Effector memory CD8-positive, alpha-beta T cell (primary cell): ENCODE measurements around the gene FAM53A.
"Not testable (repeated sequence)": the region's sequence is repeated elsewhere in the genome, so short reads cannot be mapped to it uniquely, and the experiment has no call there.

Experiments
- ATAC-seq: fragments of 150-1000 bp; cut with Tn5 transposase; replicated peaks from 2 replicates; pipeline ENCODE4 v1.10.0; 2021; ENCODE audit warnings: mild to moderate bottlenecking, moderate library complexity
- DNase-seq, 3 experiments: peaks; one replicate each; pipeline ENCODE4 v3.0.0; 2021
- H3K27ac Mint-ChIP-seq, 2 donors: one replicate each; pipeline ENCODE4 v1.8.0; 2022; ENCODE audit warnings: mild to moderate bottlenecking in 2 of 2, mixed read lengths in 2 of 2, moderate library complexity in 2 of 2
- H3K27me3 Mint-ChIP-seq, 2 donors: one replicate each; pipeline ENCODE4 v1.8.0; 2022; ENCODE audit warnings: mixed read lengths in 2 of 2
- H3K36me3 Mint-ChIP-seq: one replicate; pipeline ENCODE4 v1.8.0; 2022; ENCODE audit warnings: mild to moderate bottlenecking, moderate library complexity, mixed read lengths; ENCODE audit not compliant: insufficient read depth
- H3K4me1 Mint-ChIP-seq, 2 donors: one replicate each; pipeline ENCODE4 v1.8.0; 2022; ENCODE audit warnings: low read depth in 2 of 2, mixed read lengths in 2 of 2
- H3K4me3 Mint-ChIP-seq, 2 donors: one replicate each; pipeline ENCODE4 v1.8.0; 2022; ENCODE audit warnings: mild to moderate bottlenecking in 2 of 2, mixed read lengths in 2 of 2, moderate library complexity in 2 of 2
- H3K9me3 Mint-ChIP-seq, 2 donors: one replicate each; pipeline ENCODE4 v1.8.0; 2022; ENCODE audit warnings: mixed read lengths in 2 of 2

FAM53A gene

DNA sequence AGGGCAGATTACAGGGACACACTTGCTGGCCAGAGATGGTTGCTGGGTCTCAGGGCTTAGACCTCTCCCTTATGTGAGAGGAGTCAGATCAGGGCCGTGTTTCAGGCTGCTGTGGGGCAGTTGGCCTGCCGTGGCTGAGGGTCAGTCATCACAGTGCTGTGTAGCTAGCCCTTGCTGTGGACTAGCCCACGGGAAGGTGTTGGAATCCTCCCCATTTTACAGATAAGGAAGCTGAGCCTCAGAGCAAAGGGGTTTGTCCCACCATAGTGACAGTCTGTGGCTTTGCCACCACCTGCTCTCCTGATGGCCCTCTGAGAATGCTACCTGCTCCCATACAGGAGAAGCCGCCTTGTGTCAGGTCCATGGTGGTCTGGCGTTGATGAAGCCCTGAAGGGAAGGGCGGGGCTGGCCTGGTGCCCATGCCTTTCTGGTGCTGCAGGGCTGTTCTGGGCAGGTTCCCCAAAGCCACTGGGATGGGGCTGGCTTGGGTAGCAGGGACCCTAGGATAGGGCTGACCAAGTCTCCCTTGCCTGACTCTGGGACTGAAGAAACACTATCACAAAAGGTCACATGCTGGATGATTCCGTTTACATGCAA is 2.4 kb upstream of the FAM53A start:
- peak overlapping the region in 1 of 2 donors; percentile 13 for H3K4me3 Mint-ChIP-seq
- no peak for DNase-seq

DNA sequence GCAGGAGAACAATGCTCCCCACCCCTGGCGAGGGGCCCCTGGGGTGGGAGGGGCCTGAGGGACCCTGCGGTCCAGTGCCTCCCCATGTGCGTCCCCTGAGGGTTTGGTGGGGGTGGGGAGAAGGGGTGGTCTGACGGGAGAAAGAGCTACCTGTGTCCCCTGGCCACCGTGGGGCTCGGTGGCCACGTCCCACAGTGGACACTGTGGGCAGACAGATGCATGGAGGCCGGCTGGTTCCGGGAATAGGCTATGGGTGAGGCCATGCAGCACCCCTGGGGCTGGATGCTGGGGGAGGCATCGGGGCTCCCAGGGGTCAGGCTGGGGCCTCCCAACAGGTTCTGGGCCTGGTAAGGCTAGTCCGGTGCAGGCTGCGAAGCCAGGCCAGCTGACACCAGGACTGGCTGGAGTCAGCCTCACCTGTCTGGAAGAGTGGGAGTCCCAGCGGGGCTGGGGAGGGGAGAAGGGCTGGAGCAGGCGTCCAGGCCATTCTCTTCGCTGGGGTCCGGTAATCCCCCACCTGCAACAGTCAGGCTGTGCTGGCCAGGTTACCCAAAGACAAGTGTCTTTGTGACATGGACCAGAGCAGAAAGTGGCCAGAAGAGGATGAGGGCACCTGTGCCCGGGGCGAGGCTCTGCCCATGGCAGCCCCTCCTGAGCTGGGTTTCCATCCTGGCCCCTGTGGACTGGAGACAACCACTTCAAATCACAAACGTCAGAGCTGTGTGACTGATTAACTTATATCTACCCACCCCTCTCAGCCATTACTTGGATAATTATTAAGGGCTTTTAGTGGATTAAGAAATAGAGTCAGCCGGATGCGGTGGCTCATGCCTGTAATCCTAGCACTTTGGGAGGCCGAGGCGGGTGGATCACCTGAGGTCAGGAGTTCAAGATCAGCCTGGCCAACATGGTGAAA is 1.4 kb upstream of the FAM53A start:
- DNase-seq (no peak), ATAC-seq (no peak)
- Mint-ChIP-seq H3K27ac (no peak overlapping the region), H3K9me3 (no peaks in the 10 kb centered on the region), H3K27me3 (no peaks in the 10 kb centered on the region), H3K36me3 (peaks cover 6% of the 10 kb centered on the region), H3K4me3 (no peak overlapping the region), H3K4me1 (peaks cover 5 to 7% of the 10 kb centered on the region in 2 donors)

More for the DNA sequence above, 2.4 kb upstream of the FAM53A start:
- H3K9me3 Mint-ChIP-seq = no peaks in the 10 kb centered on the region
- H3K27me3 Mint-ChIP-seq = no peaks in the 10 kb centered on the region
- H3K27ac Mint-ChIP-seq = no peak overlapping the region
- ATAC-seq = no peak
- peaks cover 5 to 7% of the 10 kb centered on the region in 2 donors for H3K4me1 Mint-ChIP-seq
- H3K36me3 Mint-ChIP-seq = peaks cover 16% of the 10 kb centered on the region

DNA sequence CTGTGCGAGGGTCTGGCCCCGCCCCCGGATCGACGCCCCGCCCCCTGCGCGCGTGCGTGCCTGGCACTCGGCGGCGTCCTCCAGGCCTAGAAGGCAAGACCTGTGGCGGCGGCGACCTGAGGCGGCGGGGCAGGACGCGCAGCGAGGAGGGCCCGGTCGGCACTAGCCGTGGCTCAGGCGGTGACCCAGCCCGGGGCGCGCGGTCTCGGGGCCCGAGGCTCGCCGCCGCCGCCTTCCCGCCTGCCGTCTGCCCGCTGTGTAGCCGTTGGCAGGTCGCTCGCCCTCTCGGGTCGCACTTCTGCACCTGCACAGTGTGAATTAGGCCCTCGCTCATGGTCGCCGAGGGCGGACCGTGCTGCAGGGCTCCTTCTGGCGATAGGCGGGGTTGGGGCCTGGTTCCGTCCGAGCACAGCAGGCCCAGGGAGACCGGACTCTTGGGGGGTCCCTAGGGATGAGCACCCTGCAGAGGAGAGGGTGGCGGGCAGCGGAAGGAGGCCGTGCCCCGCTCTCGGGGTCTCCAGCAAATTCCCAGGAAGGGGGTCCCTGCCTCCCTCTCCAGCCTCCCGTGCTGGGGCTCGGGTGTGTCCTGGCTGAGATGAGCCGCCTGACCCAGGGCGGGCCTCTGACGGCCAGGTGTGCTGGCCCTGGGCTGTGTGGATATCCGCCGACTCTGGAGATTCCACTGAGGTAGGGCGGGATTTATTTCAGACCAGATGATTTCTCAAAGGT is 557 bp upstream of the FAM53A start:
- H3K9me3 Mint-ChIP-seq = no peaks in the 10 kb centered on the region
- peaks cover 5 to 7% of the 10 kb centered on the region in 2 donors for H3K4me1 Mint-ChIP-seq
- H3K27me3 Mint-ChIP-seq = no peaks in the 10 kb centered on the region
- no peak overlapping the region for H3K27ac Mint-ChIP-seq
- peak in 2 of 3 experiments; percentile 91 to 92 for DNase-seq
- peaks cover 3% of the 10 kb centered on the region for H3K36me3 Mint-ChIP-seq
- H3K4me3 Mint-ChIP-seq = peak overlapping the region; percentile 6 to 27
- ATAC-seq = no peak

DNA sequence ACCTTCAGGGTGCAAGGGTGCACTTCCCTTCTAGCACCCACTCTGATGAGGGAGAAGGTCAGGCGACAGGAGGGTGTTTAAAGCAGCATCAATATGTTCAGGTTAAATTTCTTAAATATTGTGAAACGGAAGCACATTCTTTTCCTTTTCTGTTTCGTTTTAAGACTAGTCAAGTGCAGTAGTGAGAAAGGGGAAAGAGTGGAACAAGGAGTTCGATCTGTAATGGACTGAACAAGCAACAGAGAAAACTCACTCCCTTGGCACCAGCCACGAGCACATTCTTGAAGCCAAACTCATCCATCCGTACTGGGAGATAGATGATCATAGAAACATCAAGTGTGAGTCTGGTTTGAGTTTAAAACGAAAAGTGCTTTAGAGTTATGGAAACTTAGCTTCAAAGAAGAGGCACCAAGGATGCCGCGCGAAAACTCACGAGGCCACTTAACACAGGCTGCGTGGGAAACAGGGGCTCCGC is 815 bp downstream of the FAM53A start:
- H3K4me3 Mint-ChIP-seq = peak overlapping the region; percentile 80 to 85
- H3K27ac Mint-ChIP-seq = peak overlapping the region; percentile 75 to 84
- no peak for ATAC-seq

DNA sequence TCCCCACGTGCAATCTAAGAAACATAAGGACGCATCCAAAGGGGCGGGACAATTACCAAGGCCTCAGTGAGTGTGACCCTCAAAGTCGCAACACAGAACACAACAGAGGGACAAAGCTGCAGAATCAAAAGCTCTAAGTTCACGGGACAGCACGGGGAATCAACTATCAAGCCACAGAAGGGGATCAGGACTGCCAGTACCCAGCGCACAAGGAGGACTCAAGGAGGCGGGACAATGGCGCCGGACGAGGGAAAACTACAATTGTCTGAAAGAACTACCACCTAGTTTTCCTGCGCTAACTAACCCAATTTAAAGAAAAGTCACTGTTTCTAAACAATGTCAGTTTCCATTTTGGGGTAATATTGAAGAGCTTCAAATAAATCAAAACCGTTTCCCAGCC is 1.3 kb downstream of the FAM53A start:
- Mint-ChIP-seq H3K4me3 (peak overlapping the region; percentile 80 to 85), H3K4me1 (peaks cover 5 to 7% of the 10 kb centered on the region in 2 donors), H3K27me3 (no peaks in the 10 kb centered on the region), H3K27ac (peak overlapping the region; percentile 75 to 84), H3K9me3 (no peaks in the 10 kb centered on the region), H3K36me3 (peaks cover 3% of the 10 kb centered on the region)
- ATAC-seq (no peak), DNase-seq (no peak)

More for the DNA sequence above, 815 bp downstream of the FAM53A start:
- DNase-seq = no peak
- H3K9me3 Mint-ChIP-seq = no peaks in the 10 kb centered on the region
- peaks cover 5 to 7% of the 10 kb centered on the region in 2 donors for H3K4me1 Mint-ChIP-seq
- peaks cover 3% of the 10 kb centered on the region for H3K36me3 Mint-ChIP-seq
- H3K27me3 Mint-ChIP-seq = no peaks in the 10 kb centered on the region

DNA sequence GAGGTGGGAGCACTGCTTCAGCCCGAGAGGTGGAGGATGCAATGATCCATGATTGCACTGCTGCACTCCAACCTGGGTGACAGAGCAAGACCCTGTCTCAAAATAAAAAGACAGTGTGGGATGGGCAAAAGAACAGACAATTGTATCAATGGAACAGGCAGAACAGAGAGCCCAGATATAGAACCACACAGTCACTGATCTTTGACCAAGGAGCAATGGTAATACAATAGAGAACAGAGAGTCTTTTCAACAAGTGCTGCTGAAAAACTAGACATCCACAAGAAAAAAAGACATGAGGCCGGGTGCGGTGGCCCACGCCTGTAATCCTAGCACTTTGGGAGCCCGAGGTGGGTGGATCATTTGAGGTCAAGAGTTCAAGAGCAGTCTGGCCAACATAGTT is 5.9 kb downstream of the FAM53A start:
- H3K4me3 Mint-ChIP-seq = no peak overlapping the region
- H3K36me3 Mint-ChIP-seq = no peaks in the 10 kb centered on the region
- DNase-seq (no peak), ATAC-seq (no peak)
- no peaks in the 10 kb centered on the region for H3K9me3 Mint-ChIP-seq
- peaks cover 0 to 17% of the 10 kb centered on the region in 2 donors for H3K27me3 Mint-ChIP-seq
- H3K27ac Mint-ChIP-seq = no peak overlapping the region
- H3K4me1 Mint-ChIP-seq = peaks cover 1 to 6% of the 10 kb centered on the region in 2 donors

DNA sequence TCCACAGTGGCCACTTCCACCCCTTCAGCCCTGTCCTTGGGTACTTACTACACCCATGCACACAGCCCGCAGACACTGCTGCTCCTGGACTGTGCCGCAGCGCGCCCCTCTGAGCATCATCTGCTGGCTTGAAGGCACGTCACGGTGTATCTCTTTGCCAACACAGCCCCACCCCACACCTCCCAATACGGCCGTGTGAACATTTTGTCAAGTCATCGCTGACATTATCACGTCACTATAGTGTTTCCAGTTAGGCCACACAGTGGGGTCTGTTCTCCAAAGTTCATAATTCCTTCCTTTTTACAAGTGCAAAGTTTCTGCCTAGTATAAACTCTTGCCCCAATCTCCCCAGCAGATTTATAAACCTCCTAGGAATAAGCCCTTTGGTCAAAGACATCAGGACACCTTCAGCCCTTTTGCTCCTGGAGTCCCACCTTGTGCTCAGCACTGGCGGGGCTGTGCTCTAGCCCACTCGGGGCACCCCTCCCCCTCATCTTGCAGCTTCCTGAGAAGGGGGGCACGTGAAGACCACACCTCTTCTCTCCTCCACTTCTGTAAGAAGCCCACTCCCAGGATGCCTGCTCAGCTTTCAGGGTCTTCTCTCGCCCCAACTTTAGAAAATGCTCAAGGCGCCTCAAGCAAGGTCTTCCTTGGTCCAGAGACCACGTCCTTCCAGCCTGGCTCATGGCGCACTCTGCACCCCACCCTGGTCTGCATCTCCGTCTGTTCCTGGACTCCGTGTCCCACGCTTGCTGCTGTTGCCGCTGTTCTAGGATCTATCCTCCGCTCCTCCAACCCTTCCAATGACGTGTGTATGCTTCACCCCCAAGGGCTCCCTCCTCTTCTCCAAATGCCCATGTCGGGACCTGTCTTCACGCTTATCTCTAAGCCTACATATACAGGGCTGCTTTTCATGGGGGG is 7.2 kb downstream of the FAM53A start:
- no peak overlapping the region for H3K4me3 Mint-ChIP-seq
- H3K9me3 Mint-ChIP-seq = no peaks in the 10 kb centered on the region
- ATAC-seq (no peak), DNase-seq (no peak)
- H3K4me1 Mint-ChIP-seq = no peaks in the 10 kb centered on the region
- peaks cover 0 to 17% of the 10 kb centered on the region in 2 donors for H3K27me3 Mint-ChIP-seq
- H3K27ac Mint-ChIP-seq = no peak overlapping the region
- H3K36me3 Mint-ChIP-seq = no peaks in the 10 kb centered on the region

DNA sequence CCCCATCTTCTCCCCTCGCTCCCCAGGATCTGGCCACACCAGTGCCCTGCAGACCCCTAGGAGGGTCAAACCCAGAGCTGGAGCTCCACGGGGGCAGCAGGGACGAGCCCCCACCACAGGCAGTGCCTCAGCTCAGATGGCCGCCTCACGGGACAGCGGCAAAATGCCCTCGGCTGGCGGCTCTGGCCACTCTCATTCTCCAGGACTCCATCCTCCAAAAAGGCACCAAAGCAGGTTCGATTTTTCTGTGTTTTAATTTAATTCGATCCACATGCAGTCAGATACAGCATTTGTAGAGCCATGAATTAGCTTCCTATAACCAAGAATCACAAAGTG is 8.3 kb downstream of the FAM53A start:
- ATAC-seq (no peak), DNase-seq (no peak)
- no peaks in the 10 kb centered on the region for H3K9me3 Mint-ChIP-seq
- H3K27ac Mint-ChIP-seq = no peak overlapping the region
- peaks cover 0 to 17% of the 10 kb centered on the region in 2 donors for H3K27me3 Mint-ChIP-seq
- no peak overlapping the region for H3K4me3 Mint-ChIP-seq
- H3K4me1 Mint-ChIP-seq = no peaks in the 10 kb centered on the region
- H3K36me3 Mint-ChIP-seq = no peaks in the 10 kb centered on the region

DNA sequence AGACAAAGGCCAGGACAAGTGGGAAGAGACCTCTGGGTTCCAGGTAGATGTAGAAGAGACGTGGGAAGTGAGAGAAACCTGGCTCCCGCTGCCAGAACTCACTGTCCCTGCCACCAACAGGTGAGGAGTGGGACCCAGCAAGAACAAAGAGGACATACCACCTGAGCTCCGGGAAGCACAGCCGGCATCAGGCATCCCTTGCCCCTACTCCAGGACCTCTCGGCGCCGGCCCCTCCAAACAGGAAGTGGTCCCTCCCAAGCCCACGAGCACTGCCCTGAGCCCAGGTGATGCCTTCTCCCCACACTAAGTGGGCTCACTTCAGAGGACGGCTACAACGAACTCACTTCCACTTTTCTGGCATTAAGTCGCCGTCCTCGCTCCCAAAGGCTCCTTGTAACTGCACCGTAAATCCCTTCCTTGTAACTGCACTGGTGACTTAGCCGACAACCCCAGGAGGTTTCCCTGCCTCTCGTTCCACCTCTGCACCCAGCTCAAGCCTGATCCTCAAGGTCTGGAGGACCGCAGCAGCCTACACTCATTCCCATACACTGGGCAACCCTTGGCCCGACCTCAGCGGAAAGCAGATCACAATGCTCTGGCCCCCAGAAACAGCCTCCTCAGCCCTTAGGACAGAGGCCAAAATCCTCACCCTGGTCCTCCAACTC is 8.8 kb downstream of the FAM53A start:
- H3K9me3 Mint-ChIP-seq = no peaks in the 10 kb centered on the region
- no peaks in the 10 kb centered on the region for H3K36me3 Mint-ChIP-seq
- no peak for DNase-seq
- H3K4me1 Mint-ChIP-seq = no peaks in the 10 kb centered on the region
- H3K4me3 Mint-ChIP-seq = no peak overlapping the region
- no peak for ATAC-seq
- peaks cover 0 to 17% of the 10 kb centered on the region in 2 donors for H3K27me3 Mint-ChIP-seq
- H3K27ac Mint-ChIP-seq = peak overlapping the region in 1 of 2 donors; percentile 23

DNA sequence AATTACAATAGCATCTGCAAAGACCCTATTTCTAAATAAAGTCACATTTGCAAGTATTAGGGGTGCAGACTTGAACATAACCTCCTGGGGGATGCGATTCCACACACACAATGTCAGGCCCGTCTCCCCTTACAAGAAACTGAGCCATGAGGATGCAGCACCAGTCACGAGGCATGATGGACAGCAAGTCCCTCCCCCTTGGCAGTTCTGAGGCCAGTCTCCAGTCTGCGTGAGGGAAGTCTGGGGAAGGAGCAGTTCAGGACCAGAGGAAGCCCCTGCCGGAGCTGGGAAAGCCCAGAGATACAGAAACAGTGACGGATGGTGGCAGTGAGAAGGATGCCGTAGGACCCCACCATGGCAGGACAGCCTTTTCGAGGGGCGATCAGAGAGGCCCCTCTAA is 9.4 kb downstream of the FAM53A start:
- Mint-ChIP-seq H3K27ac (peak overlapping the region in 1 of 2 donors; percentile 23), H3K9me3 (no peaks in the 10 kb centered on the region), H3K36me3 (no peaks in the 10 kb centered on the region), H3K4me1 (no peaks in the 10 kb centered on the region), H3K27me3 (peaks cover 0 to 17% of the 10 kb centered on the region in 2 donors), H3K4me3 (no peak overlapping the region)
- DNase-seq = no peak
- ATAC-seq = no peak

DNA sequence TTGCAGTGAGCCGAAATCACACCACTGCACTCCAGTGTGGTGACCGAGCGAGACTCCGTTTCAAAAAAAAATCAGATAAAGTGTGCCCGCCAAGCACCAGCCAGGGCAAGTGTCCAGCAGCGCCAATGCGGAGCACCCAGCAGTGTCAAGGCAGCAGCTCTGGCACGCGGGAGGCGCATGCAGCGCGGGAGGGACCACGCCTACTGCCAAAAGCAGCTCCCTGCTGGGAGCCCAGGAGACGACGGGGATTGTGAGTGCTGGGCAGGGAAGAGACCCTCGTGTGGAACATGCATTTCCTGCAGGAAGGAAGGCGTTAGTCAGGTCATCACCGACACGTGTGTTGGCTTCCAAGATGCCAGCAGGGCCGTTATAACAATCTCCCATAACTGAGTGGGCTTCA is 10.4 kb downstream of the FAM53A start:
- DNase-seq = no peak
- Mint-ChIP-seq H3K36me3 (no peaks in the 10 kb centered on the region), H3K4me3 (no peak overlapping the region), H3K27me3 (peaks cover 0 to 17% of the 10 kb centered on the region in 2 donors), H3K27ac (no peak overlapping the region), H3K9me3 (no peaks in the 10 kb centered on the region), H3K4me1 (no peaks in the 10 kb centered on the region)
- no peak for ATAC-seq

DNA sequence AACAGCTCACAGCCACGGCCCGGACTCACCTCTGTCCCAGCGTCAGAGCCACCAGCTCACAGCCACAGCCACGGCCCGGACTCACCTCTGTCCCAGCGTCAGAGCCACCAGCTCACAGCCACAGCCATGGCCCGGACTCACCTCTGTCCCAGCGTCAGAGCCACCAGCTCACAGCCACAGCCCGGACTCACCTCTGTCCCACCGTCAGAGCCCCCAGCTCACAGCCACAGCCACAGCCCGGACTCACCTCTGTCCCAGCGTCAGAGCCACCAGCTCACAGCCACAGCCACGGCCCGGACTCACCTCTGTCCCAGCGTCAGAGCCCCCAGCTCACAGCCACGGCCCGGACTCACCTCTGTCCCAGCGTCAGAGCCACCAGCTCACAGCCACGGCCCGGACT is 13.1 kb downstream of the FAM53A start:
- H3K9me3 Mint-ChIP-seq, H3K4me1 Mint-ChIP-seq, H3K4me3 Mint-ChIP-seq, H3K36me3 Mint-ChIP-seq, DNase-seq, H3K27ac Mint-ChIP-seq, ATAC-seq: not testable (repeated sequence)
- peaks cover 0 to 16% of the 10 kb centered on the region in 2 donors for H3K27me3 Mint-ChIP-seq
